ENCODE results near the gene CYP26C1. TPM values are rescaled to one million over a fixed set of nuclear protein-coding genes. Genes with fewer than 3 reads are reported as not detected.

CYP26C1 gene
- total and polyA plus RNA-seq, 9 of the 15 experiments (the other 6 are each of a cell fraction or from before 2014, with no cell fraction given), result 0.07 to 0.09 (median 0.07) TPM; not detected in 6

DNA sequence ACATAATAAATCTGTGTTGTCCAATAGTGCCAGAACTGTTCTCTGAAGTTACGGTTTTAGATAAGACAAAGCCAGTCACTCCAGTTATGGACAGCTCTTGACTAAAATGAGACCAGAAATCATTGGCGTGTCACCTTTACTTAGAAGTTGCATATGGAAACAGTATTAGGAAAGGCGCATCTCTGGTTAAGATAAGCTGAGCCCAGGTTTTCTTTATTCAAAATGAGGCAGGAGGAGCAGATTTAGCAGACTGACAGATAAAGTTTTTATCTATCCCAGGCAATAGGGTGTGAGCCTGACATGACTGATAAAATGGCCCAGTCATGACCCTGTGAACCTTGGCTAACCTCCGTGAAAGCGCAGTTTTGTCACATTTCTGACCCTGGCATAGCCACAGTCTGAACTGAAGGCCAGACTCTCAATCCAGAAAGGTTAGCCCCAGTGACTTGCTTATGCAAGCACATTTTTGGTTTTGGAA is 17.3 kb downstream of the CYP26C1 start (continued):
- TF ChIP-seq REST (IDR thresholded peaks at IDR 0.05; ENCODE audit: borderline replicate concordance) (peak; percentile 54; the same call in 1 of the 2 replicates), REST (CRISPR knock-in tag; IDR thresholded peaks at IDR 0.05; ENCODE audit: low read depth) (no peak), NCOR1 (IDR thresholded peaks at IDR 0.05) (peak; percentile 92), ZBTB12 (CRISPR knock-in tag; IDR thresholded peaks at IDR 0.05) (no peak), SRSF7 (optimal IDR thresholded peaks at IDR 0.05; ENCODE audit: low read depth, low read length) (no peak), MITF (IDR thresholded peaks at IDR 0.05) (peak; percentile 61), MTA2 (IDR thresholded peaks at IDR 0.05; ENCODE audit: low read depth) (peak; percentile 85), MAFF (IDR thresholded peaks at IDR 0.05; ENCODE audit: low read length) (peak; percentile 44; the same call in 1 of the 2 replicates), RCOR1 (IDR thresholded peaks at IDR 0.05; ENCODE audit: borderline replicate concordance in 1 of 2, low read depth in 2 of 2, low read length in 2 of 2) (peak; percentile 44 to 98; a peak in 3 of 4 replicates), TCF7 (IDR thresholded peaks at IDR 0.05; ENCODE audit: borderline replicate concordance) (0 out of 2 replicates have a peak, but pooled peaks have one; percentile 41), WHSC1 (IDR thresholded peaks at IDR 0.05; ENCODE audit: low read length) (no peak), SMARCC2 (IDR thresholded peaks at IDR 0.05; ENCODE audit: low read depth) (0 out of 2 replicates have a peak, but pooled peaks have one; percentile 38), TBL1XR1 (IDR thresholded peaks at IDR 0.05; ENCODE audit: low read length in 2 of 2) (peak in 1 of 2 experiments; percentile 88; a peak in 2 of 4 replicates), ZBTB11 (CRISPR knock-in tag; IDR thresholded peaks at IDR 0.05) (peak in 1 of 3 experiments; percentile 67; a peak in 2 of 6 replicates)

All from K562 (cell line).